Left lung (tissue), 10 donors: ENCODE measurements around the gene XPO5. TPM values are rescaled to one million over a fixed set of nuclear protein-coding genes. Genes with fewer than 3 reads are reported as not detected.

Source experiments
- ATAC-seq: fragments of 200-7000 bp; cut with Tn5 transposase; one replicate; pipeline ENCODE4 v1.9.1; 2020; ENCODE audit warnings: moderate library complexity
- DNase-seq, 4 donors: peaks; one replicate each; pipeline ENCODE4 v3.0.0-alpha.2; 2013 to 2020
- H3K27ac ChIP-seq, 2 donors: fragments of 200-600 bp; sonication (generic) in 1 of 2; one replicate each; pipeline versions ENCODE4 v1.5.0 to v1.8.0; 2020 to 2021
- H3K27me3 ChIP-seq, 2 donors: fragments of 200-600 bp; sonication (generic) in 1 of 2; one replicate each; pipeline versions ENCODE4 v1.5.0 to v1.8.0; 2020 to 2021
- H3K36me3 ChIP-seq, 2 donors: fragments of 200-600 bp; sonication (generic) in 1 of 2; one replicate each; pipeline versions ENCODE4 v1.5.0 to v1.8.0; 2020 to 2021
- H3K4me1 ChIP-seq, 2 donors: fragments of 200-600 bp; one replicate each; pipeline ENCODE4 v1.8.0; 2021
- H3K4me3 ChIP-seq, 2 donors: fragments of 200-600 bp; sonication (generic) in 1 of 2; one replicate each; pipeline versions ENCODE4 v1.5.0 to v1.8.0; 2020 to 2021; ENCODE audit warnings: mild to moderate bottlenecking in 1 of 2
- H3K9me3 ChIP-seq, 2 donors: fragments of 200-600 bp; sonication (generic) in 1 of 2; one replicate each; pipeline versions ENCODE4 v1.5.0 to v1.8.0; 2020 to 2021
- intact Hi-C, 2 donors: fragments of 100-400 bp; cut with DNase I; formaldehyde crosslinking; loops; one replicate each; pipeline versions ENCODE4 v1.11.2 to v1.14.2; 2022
- polyA plus RNA-seq, 6 donors: library from polyadenylated mRNA; unstranded; fragments of 120-200 nt; gene quantifications; one replicate each; pipeline ENCODE4 v1.2.1, GENCODE V29; 2013; ENCODE audit not compliant: insufficient read length in 6 of 6
- total RNA-seq, 2 donors: library from RNA; stranded (reverse); fragmentation: NEBNext Ultra II Directional; extraction: Animal tissue kit (Norgen Biotek cat#: 25700); gene quantifications; one replicate each; pipeline ENCODE4 v1.2.1, GENCODE V29; 2021
- TF ChIP-seq, protein P1 (sequence below), 2 donors: fragments of 200-600 bp; sonication (generic) in 1 of 2; IDR thresholded peaks; one replicate each; pipeline versions ENCODE4 v1.5.0 to v1.8.0; 2021; ENCODE audit warnings: antibody characterized with exemption in 2 of 2
- donor health status: DM: no; HTN: yes; CAD: no.
- donor health status: DM: no; HTN: no; CAD: no.

XPO5 gene
- total and polyA plus RNA-seq, 8 donors: 24.0 to 52.9 (median 42.0) TPM

DNA sequence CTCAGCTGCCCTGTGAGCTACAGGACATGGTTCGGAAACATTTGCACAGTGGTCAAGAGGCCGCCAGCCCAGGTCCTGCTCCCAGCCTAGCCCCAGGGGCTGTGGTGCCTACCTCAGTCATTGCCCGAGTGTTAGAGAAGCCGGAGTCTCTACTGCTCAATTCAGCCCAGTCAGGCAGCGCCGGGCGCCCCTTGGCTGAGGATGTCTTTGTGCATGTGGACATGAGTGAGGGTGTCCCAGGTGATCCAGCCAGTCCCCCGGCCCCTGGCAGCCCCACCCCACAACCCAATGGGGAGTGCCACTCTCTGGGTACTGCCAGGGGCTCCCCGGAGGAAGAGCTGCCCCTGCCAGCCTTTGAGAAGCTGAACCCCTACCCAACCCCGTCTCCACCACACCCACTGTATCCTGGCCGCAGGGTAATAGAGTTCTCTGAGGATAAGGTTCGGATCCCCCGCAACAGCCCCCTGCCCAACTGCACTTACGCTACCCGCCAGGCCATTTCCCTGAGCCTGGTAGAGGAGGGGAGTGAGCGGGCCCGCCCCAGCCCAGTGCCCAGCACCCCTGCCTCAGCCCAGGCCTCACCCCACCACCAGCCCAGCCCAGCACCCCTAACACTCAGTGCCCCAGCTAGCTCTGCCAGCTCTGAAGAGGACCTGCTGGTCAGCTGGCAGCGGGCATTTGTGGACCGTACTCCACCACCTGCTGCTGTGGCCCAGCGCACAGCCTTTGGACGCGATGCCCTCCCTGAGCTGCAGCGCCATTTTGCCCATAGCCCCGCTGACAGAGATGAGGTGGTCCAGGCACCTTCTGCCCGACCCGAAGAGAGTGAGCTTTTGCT lies 70.9 kb downstream of the XPO5 start:
- Histone ChIP-seq H3K4me1 (peaks cover 4 to 21% of the 10 kb centered on the region in 2 donors), H3K9me3 (no peaks in the 10 kb centered on the region), H3K27ac (no peak overlapping the region), H3K4me3 (no peak overlapping the region), H3K27me3 (peaks cover 0 to 26% of the 10 kb centered on the region in 2 donors), H3K36me3 (peaks cover 0 to 59% of the 10 kb centered on the region in 2 donors)
- DNase-seq (no peak), ATAC-seq (no peak)
- intact Hi-C loops: loop anchor here (5.0 to 10.0 kb wide), 3 partner anchors 50 to 240 kb away; partner anchors contain the start of gene DLK2 (in 1 of the 2)
- TF ChIP-seq, protein P1, sequence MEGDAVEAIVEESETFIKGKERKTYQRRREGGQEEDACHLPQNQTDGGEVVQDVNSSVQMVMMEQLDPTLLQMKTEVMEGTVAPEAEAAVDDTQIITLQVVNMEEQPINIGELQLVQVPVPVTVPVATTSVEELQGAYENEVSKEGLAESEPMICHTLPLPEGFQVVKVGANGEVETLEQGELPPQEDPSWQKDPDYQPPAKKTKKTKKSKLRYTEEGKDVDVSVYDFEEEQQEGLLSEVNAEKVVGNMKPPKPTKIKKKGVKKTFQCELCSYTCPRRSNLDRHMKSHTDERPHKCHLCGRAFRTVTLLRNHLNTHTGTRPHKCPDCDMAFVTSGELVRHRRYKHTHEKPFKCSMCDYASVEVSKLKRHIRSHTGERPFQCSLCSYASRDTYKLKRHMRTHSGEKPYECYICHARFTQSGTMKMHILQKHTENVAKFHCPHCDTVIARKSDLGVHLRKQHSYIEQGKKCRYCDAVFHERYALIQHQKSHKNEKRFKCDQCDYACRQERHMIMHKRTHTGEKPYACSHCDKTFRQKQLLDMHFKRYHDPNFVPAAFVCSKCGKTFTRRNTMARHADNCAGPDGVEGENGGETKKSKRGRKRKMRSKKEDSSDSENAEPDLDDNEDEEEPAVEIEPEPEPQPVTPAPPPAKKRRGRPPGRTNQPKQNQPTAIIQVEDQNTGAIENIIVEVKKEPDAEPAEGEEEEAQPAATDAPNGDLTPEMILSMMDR (IDR thresholded peaks at IDR 0.05): no peak

- ATAC-seq (no peak), DNase-seq (no peak)
- Histone ChIP-seq H3K9me3 (no peaks in the 10 kb centered on the region), H3K27ac (no peak overlapping the region), H3K27me3 (peaks cover 0 to 11% of the 10 kb centered on the region in 2 donors), H3K36me3 (peaks cover 3 to 74% of the 10 kb centered on the region in 2 donors), H3K4me1 (peaks cover 0 to 9% of the 10 kb centered on the region in 2 donors), H3K4me3 (no peak overlapping the region)
- intact Hi-C loops: loop anchor here (10.0 kb wide), 2 partner anchors 49 to 239 kb away; partner anchors contain the start of gene DLK2 (in 1 of the 2)
- TF ChIP-seq, protein P1 (IDR thresholded peaks at IDR 0.05): no peak
Measured at GRCh38 chr6:43503443-43503842, 72.4 kb downstream of the XPO5 start.

DNA sequence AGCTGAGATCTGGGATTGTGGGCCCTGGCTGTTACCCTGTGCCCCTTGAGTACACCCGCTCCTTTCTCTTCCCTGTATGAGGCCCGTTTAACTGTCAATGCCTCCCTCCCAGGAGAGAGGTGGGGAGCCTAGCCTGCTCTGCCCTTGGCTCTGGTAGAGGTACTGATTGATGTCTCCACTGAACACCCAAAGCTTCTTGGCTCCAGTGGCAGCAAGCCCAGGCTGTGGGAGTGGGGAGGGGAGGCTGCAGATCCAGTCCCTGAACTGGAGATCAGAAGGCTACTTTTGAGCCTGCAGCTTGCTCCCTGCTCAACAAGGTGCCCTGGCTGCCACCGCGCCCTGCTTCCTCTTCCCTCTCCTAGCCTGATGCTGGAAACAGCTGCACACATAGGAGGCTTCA lies 73.2 kb downstream of the XPO5 start:
- DNase-seq: no peak
- Histone ChIP-seq H3K4me3 (no peak overlapping the region), H3K27ac (no peak overlapping the region), H3K9me3 (no peaks in the 10 kb centered on the region), H3K4me1 (peaks cover 0 to 9% of the 10 kb centered on the region in 2 donors), H3K36me3 (peaks cover 3 to 82% of the 10 kb centered on the region in 2 donors), H3K27me3 (peaks cover 0 to 3% of the 10 kb centered on the region in 2 donors)
- TF ChIP-seq, protein P1 (IDR thresholded peaks at IDR 0.05): no peak
- intact Hi-C loops: loop anchor here (10.0 kb wide), 2 partner anchors 48 to 238 kb away; partner anchors contain the start of gene DLK2 (in 1 of the 2)
- ATAC-seq: no peak

DNA sequence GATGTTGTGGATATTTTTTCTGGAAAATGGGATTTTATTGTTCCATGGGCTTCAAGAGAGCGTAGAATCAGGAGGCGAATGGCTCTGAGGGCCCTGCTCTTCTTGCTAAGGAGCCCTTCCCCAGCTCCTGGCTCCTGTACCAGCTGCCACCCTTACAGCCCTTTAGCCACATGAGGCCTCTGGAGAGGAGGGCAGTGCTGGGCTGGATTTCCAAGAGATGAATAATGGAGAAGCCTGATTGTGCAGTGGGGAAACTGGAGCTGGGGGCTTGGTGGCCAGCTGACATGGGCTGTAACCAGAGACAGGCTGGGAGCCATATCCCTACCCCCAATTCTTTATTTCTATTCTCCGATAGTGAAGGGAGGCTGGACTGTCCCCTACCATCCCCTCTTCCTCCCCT lies 74.9 kb downstream of the XPO5 start:
- no peak overlapping the region for H3K4me3 ChIP-seq
- no peaks in the 10 kb centered on the region for H3K27me3 ChIP-seq
- H3K27ac ChIP-seq: no peak overlapping the region
- TF ChIP-seq, protein P1 (IDR thresholded peaks at IDR 0.05): no peak
- ATAC-seq (no peak), DNase-seq (no peak)
- H3K4me1 ChIP-seq: peaks cover 0 to 5% of the 10 kb centered on the region in 2 donors
- intact Hi-C loops: loop anchor here (10.0 kb wide), 2 partner anchors 46 to 236 kb away; partner anchors contain the start of gene DLK2 (in 1 of the 2)
- H3K36me3 ChIP-seq: peaks cover 3 to 81% of the 10 kb centered on the region in 2 donors
- no peaks in the 10 kb centered on the region for H3K9me3 ChIP-seq
